NCI-H510A (cell line): ENCODE results near the gene RAB26.
"Not testable (repeated sequence)": the region's sequence is repeated elsewhere in the genome, so short reads cannot be mapped to it uniquely, and the experiment has no call there.

Experiments used
- DNase-seq: peaks from one replicate; lab custom pipeline; 2025; lab: John Stamatoyannopoulos, UW

Gene RAB26

GRCh38 chr16:2147981-2148671, at the start of gene RAB26:
Gene RAB26 (plus strand): TSS chr16:2148625. CDS start chr16:2148784, 159 bp downstream.
- DNase-seq = peak; percentile 92

- not testable (repeated sequence) for DNase-seq
Observed at GRCh38 chr16:2101581-2101980, 46.8 kb upstream of the RAB26 start.

GRCh38 chr16:2102471-2102870, 46.0 kb upstream of the RAB26 start:
- DNase-seq = no peak

- DNase-seq = not testable (repeated sequence)
Observed at GRCh38 chr16:2104464-2104863, 44.0 kb upstream of the RAB26 start.

GRCh38 chr16:2105291-2105690, 43.1 kb upstream of the RAB26 start:
- DNase-seq = not testable (repeated sequence)

- DNase-seq = not testable (repeated sequence)
Observed at GRCh38 chr16:2105769-2106168, 42.7 kb upstream of the RAB26 start.

GRCh38 chr16:2106211-2106610, 42.2 kb upstream of the RAB26 start:
- not testable (repeated sequence) for DNase-seq

- not testable (repeated sequence) for DNase-seq
Observed at GRCh38 chr16:2107121-2107790, 41.2 kb upstream of the RAB26 start.

GRCh38 chr16:2107791-2108125, 40.7 kb upstream of the RAB26 start:
- DNase-seq = not testable (repeated sequence)

- not testable (repeated sequence) for DNase-seq
Observed at GRCh38 chr16:2108446-2109270, 39.8 kb upstream of the RAB26 start.

GRCh38 chr16:2109271-2109580, 39.2 kb upstream of the RAB26 start:
- DNase-seq = not testable (repeated sequence)

GRCh38 chr16:2109872-2110271, 38.6 kb upstream of the RAB26 start:
- not testable (repeated sequence) for DNase-seq

GRCh38 chr16:2110332-2111008, 38.0 kb upstream of the RAB26 start:
- DNase-seq = not testable (repeated sequence)

GRCh38 chr16:2111009-2111353, 37.4 kb upstream of the RAB26 start:
- DNase-seq = not testable (repeated sequence)

GRCh38 chr16:2111412-2112335, 36.8 kb upstream of the RAB26 start:
- DNase-seq = not testable (repeated sequence)

- DNase-seq = not testable (repeated sequence)
Observed at GRCh38 chr16:2112539-2113106, 35.8 kb upstream of the RAB26 start.

- not testable (repeated sequence) for DNase-seq
Observed at GRCh38 chr16:2114225-2114624, 34.2 kb upstream of the RAB26 start.

GRCh38 chr16:2114885-2115590, 33.4 kb upstream of the RAB26 start:
- not testable (repeated sequence) for DNase-seq

GRCh38 chr16:2115591-2115973, 32.8 kb upstream of the RAB26 start:
- no peak for DNase-seq

GRCh38 chr16:2116428-2116827, 32.0 kb upstream of the RAB26 start:
- not testable (repeated sequence) for DNase-seq
